ENCODE data around the gene MDH2.
"Not testable (repeated sequence)": the region's sequence is repeated elsewhere in the genome, so short reads cannot be mapped to it uniquely, and the experiment has no call there.

The MDH2 gene

DNA sequence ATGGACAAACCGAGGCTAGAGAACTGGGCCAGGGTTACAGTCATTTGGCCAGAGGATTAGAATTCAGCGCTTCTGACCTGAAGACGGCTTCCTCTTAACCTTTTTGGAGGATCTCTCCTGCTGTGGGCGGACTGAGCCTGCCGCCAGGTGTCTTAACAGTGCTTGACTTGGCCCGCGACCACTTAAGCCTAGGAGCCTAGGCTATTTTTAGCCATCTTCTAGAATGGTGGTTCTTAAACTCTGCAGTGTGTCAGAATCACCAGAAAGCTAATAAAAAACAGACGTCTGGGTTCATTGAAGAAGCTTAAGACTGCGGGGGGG lies 722 bp downstream of the MDH2 start:
- DNase-seq (ENCODE audit: low read depth): no peak

- no peak for DNase-seq (ENCODE audit: low read depth)
Observed at GRCh38 chr7:76049295-76049694, 1.4 kb downstream of the MDH2 start.

- no peak for DNase-seq (ENCODE audit: low read depth)
Observed at GRCh38 chr7:76050545-76050944, 2.6 kb downstream of the MDH2 start.

DNA sequence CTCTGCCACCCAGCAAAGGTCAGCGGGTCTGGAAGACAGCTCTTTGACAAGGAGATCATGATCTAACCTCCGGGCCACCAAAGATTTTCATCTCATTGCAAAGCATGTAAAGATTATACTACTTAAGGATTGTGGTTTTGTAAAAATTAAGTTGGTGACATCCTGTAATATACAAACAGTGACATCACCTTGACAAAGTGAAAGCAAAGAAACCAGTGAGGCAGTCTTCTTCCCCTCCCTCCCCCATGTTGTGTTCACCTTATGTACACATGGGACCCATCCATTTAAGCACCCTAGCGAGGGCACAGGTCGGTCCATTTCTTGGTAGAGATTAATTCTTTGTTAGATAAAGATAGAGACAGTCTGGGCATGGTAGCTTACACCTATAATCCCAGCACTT lies 3.9 kb downstream of the MDH2 start:
- DNase-seq (ENCODE audit: low read depth): no peak

- DNase-seq (ENCODE audit: low read depth): not testable (repeated sequence)
Observed at GRCh38 chr7:76052681-76053080, 4.8 kb downstream of the MDH2 start.

DNA sequence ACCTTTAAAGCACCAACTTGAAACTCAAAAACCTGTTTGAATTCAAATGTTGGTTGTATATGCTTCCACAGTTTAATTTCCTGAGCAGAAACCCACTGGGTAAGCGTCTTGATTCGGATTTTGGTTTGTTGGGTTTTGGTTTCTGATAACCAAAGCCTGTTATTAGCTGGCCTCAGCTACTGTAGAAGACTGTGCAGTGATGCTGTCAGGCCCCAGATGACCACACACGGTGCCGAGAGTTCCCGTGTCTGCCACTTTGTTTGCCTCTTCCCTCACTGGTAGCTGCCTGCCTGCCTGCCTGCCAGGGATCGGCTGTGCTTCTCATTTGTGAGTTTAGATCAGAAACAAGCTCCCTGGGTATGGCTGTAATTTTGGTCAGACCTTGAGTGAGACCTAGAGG lies 5.6 kb downstream of the MDH2 start:
- DNase-seq (ENCODE audit: low read depth): no peak

DNA sequence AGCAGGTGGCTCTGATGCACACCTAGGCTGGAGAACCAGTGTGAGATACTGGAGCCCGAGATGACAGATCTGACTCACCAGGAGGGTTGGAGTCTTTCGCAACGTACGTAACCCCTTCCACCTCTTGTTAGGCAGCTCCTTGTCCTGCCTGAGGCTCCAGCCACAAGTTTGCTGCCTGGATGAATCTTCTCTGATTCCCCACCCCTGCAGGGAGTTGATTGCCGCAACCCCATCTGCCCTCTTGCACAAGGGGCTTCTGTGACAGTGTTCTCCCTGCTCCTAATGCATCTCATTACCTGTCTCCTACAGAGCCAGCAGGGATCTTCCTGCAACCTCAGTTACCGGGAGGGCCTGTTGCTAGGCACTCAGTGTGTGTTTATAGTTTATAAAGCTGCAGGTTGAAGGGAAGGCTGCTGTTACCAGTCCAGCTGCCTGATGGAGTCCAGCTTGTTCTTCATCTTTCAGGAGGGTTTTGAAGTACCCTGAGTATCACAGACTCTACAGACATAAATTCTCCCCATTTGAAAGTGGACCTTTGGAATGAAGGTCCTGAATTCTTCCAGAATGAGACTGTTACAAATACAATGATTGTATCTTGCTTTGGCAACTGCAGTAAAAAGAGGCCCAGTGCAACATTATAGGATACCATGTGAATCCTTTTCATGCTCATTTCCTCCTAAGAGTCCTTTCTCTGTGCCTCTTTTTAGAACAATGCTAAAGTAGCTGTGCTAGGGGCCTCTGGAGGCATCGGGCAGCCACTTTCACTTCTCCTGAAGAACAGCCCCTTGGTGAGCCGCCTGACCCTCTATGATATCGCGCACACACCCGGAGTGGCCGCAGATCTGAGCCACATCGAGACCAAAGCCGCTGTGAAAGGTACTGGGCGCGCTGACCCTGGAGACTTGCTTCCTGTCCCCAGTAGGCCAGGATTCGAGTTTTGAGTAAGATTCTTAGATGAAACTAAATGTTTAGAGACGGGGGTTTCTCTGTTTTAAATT lies 6.5 kb downstream of the MDH2 start:
- no peak for DNase-seq (ENCODE audit: low read depth)

DNA sequence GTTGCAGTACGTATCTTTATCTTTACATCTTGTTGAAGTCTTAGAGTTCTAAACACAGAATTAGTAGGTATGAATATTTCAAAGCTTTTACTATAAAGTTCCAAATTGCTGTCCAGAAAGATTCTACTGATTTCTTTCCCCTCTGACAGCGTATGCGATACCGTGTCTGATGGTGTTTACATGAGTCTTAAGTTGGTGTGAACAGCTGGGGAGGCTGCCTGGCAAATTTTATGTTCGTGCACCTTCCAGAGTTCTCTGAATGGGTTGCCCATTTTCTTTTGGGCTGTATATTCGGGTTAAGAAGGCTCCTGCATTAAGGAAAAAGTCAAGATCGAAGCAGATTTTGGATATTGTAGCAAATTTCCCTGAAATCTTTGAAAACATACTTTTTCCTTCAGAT lies 8.3 kb downstream of the MDH2 start:
- DNase-seq (ENCODE audit: low read depth): no peak

GRCh38 chr7:76057103-76057812 lies 9.4 kb downstream of the MDH2 start:
- no peak for DNase-seq (ENCODE audit: low read depth)

- no peak for DNase-seq (ENCODE audit: low read depth)
Observed at GRCh38 chr7:76057813-76058145, 9.9 kb downstream of the MDH2 start.

- not testable (repeated sequence) for DNase-seq (ENCODE audit: low read depth)
Observed at GRCh38 chr7:76058745-76059144, 10.8 kb downstream of the MDH2 start.

DNA sequence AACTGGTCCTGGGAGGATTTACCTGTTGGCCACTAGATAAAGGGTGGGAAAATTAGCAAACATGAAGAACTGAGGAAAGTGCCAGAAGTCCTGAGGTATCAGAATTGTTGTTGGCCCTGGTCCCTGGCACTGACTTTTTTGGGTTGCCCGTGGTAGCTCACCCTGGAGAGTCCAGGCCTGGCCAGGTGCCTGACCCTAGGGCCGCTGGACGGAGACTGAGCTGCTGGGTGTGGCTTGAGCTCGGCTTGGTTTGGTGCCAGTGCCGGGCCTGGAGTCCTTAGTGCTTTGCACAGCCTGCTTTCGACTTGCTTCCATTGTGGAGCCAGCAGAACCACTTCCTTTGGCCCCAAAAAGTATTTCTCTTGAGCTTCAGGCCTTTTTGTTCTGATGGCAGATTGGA lies 12.9 kb downstream of the MDH2 start:
- no peak for DNase-seq (ENCODE audit: low read depth)

- DNase-seq (ENCODE audit: low read depth): no peak
Observed at GRCh38 chr7:76062254-76062653, 14.3 kb downstream of the MDH2 start.

- no peak for DNase-seq (ENCODE audit: low read depth)
Observed at GRCh38 chr7:76063114-76063513, 15.2 kb downstream of the MDH2 start.

DNA sequence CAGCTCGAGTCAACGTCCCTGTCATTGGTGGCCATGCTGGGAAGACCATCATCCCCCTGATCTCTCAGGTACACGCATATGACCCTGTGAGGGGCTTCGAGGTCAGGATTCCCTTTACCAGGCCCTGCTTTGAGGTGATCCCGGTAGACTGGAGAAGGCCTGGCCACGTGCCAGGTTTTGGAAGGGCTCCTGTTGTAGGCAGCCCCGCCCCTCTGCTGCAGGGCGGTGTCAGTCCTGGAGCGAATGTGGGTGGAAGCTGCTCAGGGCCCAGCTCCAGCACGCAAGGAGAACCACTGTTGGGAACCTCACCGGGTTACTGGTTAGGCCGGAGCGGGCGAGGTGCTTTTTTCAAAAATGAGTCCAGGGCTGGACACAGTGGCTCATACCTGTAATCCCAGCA lies 15.6 kb downstream of the MDH2 start:
- DNase-seq (ENCODE audit: low read depth): no peak

DNA sequence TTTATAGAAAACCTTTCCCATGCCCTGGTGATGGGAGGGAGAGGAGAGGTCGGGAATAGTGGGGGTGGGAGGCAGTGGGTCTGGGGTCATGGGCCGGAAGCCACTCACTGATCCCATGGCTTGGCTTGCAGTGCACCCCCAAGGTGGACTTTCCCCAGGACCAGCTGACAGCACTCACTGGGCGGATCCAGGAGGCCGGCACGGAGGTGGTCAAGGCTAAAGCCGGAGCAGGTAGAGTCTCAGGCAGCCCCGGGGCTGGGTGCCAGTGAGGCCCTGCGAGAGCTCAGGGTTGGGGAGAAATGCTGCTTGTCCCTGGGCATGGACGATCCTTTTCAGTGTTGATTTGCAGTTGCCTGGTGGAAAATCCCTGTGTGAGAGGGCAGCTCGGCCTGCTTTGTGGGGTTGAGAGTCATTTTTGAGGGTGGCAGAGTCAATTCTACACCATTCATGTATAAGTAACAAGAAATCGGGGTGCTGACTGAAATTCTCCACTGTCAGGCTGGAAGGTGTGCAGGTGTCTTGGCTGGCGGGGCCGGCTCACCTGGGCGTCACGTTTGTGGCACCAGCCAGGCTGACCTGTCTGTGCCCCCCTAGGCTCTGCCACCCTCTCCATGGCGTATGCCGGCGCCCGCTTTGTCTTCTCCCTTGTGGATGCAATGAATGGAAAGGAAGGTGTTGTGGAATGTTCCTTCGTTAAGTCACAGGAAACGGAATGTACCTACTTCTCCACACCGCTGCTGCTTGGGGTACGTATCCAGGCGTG lies 16.5 kb downstream of the MDH2 start:
- no peak for DNase-seq (ENCODE audit: low read depth)

- DNase-seq (ENCODE audit: low read depth): no peak
Observed at GRCh38 chr7:76065016-76065612, 17.2 kb downstream of the MDH2 start.

DNA sequence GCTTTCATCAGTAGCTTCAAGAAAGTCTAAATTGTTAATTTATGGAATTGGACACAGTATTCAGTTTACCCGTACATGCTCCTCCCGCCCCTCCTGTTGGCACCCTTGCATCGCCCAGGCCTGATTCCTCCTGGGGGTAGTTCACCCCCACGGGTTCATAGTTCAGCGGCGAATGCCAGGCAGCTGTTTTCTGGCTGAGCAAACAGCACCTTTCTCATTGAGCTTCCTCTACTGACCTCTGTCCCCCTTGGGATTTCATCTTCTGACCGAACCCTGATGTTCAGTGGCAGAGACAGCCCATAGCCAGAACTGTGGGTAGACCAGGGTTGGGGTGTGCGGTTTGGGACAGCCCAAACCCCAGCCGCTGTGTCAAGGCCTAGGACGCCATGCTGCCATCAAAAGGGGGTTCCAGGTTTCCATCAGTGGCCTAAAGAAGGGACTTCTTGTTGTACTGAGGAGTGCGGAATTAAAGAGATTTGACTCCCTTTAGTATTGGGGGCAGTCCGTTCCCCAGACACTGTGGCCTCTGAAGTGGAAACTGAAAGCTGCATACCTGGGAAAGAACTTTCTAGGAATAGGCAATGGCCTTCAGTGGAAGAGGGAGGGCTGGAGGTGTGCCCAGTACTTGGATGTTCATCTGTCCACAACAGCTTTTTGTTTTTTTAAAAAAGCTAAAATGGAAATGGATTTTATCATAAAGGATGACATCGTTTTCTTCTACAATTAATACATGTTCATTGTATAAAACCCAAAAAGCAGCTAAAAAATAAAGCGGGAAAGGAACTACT lies 19.0 kb downstream of the MDH2 start:
- no peak for DNase-seq (ENCODE audit: low read depth)

GRCh38 chr7:76069238-76069638 lies 21.3 kb downstream of the MDH2 start:
- DNase-seq (ENCODE audit: low read depth): peak; percentile 81

DNA sequence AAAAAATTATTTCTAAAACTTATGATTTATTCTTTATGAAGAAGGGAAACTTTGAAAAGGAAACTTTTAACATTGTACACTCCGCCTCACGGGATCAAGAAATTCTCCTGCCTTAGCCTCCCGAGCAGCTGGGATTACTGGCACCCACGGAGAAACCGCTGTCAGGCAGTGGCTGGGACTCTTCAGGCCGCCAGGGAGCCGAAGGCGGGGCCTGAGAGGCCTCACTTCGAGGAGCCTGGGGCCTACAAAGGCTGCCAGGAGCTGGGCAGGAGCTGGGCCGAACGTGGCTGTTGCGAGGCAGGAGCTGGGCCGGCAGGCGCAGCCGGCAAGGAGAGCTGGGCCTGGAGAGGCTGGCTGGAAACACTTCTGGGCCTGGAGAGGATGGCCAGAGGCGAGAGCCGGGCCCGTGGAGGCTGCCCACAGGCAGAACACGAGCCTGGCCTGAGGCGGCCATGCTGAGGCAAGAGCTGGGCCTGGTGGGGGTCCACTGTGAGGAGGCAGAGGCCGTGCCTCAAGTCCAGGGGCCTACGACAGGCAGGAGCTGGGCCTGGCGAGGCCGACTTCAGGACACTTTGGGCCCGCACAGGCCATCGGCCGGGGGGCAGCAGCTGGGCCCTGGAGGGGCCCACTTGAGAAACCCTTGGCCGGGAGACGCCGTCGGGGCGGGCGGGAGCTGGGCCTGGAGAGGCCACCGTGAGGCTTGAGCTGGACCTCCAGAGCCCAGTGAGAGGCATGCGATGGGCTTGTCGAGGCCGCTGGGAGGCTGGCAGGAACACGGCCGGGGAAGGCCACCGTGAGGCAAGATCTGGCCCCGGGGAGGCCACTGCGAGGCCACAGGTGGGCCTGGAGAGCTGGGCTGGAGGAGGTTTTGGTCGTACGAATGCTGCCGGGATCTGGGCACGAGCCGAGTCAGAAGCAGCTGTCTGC lies 23.7 kb downstream of the MDH2 start:
- no peak for DNase-seq (ENCODE audit: low read depth)
